Vagina (tissue), 2 donors: ENCODE data around the gene ACSS3. TPM values are rescaled to one million over a fixed set of nuclear protein-coding genes. Genes with fewer than 3 reads are reported as not detected.

Experiments used
- DNase-seq, 2 donors: peaks; one replicate each; pipeline ENCODE4 v3.0.0-alpha.2; 2017; ENCODE audit errors: extremely low spot score in 2 of 2
- H3K27ac ChIP-seq: fragments of 200-600 bp; sonication (generic); one replicate; pipeline ENCODE4 v1.5.1; 2019
- H3K27me3 ChIP-seq: fragments of 200-600 bp; sonication (generic); one replicate; pipeline ENCODE4 v1.5.1; 2019
- H3K36me3 ChIP-seq, 2 donors: fragments of 200-600 bp; sonication (generic); one replicate each; pipeline ENCODE4 v1.5.1; 2017 to 2019
- H3K4me1 ChIP-seq: fragments of 200-600 bp; sonication (generic); one replicate; pipeline ENCODE4 v1.5.1; 2019
- H3K4me3 ChIP-seq, 2 donors: fragments of 200-600 bp; sonication (generic); 1 replicate in 1 of 2; 2 replicates in 1 of 2; pipeline ENCODE4 v1.5.1; 2016 to 2019
- H3K9me3 ChIP-seq: fragments of 200-600 bp; sonication (generic); one replicate; pipeline ENCODE4 v1.5.1; 2019
- CTCF ChIP-seq, 3 experiments: fragments of 450-650 bp in 2 of 3; fragments of 200-600 bp in 1 of 3; sonication (generic) in 1 of 3; IDR thresholded peaks; one replicate each; pipeline ENCODE4 v1.5.1; 2017 to 2019; ENCODE audit warnings: antibody characterized with exemption in 3 of 3, mild to moderate bottlenecking in 2 of 3, moderate library complexity in 2 of 3
- POLR2A ChIP-seq, 2 donors: fragments of 450-650 bp; IDR thresholded peaks; one replicate each; pipeline ENCODE4 v1.6.1; 2017; ENCODE audit warnings: antibody characterized with exemption in 2 of 2, mild to moderate bottlenecking in 2 of 2, moderate library complexity in 2 of 2
- POLR2AphosphoS5 ChIP-seq, 2 donors: sonication (generic); formaldehyde crosslinking; IDR thresholded peaks; one replicate each; pipeline ENCODE4 v1.9.0; 2017; ENCODE audit warnings: antibody characterized with exemption in 2 of 2, mild to moderate bottlenecking in 2 of 2, low read depth in 1 of 2; ENCODE audit not compliant: insufficient read depth in 1 of 2
- intact Hi-C: fragments of 100-400 bp; cut with DNase I; formaldehyde crosslinking; loops from one replicate; pipeline ENCODE4 v1.15.1; 2023
- total RNA-seq: library from RNA; depleted of rRNA; stranded (reverse); fragments of >200 nt; gene quantifications from one replicate; pipeline ENCODE4 v1.2.3, GENCODE V29; 2016

ACSS3 gene
- total RNA-seq, 1 donor from 2014 or later = 29.5 TPM

DNA sequence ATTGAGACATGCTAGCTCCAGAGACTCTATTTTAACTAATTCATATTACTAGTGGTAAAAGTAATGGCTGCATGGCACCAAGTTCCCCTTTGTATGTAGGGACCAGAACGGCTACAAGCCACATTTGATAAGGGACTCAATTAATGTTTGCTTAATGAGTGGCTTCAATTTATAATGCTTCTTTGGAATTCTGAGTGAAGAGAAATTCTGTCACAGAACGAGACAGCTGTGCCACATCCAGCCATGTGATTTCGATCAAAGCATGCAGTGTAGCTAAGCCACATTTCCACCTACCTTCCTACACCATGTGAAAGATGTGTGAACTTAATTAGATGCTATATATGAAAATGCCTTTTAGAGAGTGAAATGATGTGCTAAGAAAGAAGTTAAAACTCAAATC lies 217.4 kb downstream of the ACSS3 start:
- Histone ChIP-seq H3K36me3 (no peaks in the 10 kb centered on the region), H3K4me3 (no peak overlapping the region), H3K27ac (no peak overlapping the region), H3K9me3 (no peaks in the 10 kb centered on the region), H3K4me1 (no peaks in the 10 kb centered on the region), H3K27me3 (no peaks in the 10 kb centered on the region)
- no peak for DNase-seq
- intact Hi-C loops = no loop called here
- TF ChIP-seq CTCF (IDR thresholded peaks at IDR 0.05) = no peak
- no peak for TF ChIP-seq POLR2A (IDR thresholded peaks at IDR 0.05)
- no peak for TF ChIP-seq POLR2AphosphoS5 (IDR thresholded peaks at IDR 0.05; ENCODE audit: insufficient read depth in 1 of 2, low read depth in 1 of 2)

DNA sequence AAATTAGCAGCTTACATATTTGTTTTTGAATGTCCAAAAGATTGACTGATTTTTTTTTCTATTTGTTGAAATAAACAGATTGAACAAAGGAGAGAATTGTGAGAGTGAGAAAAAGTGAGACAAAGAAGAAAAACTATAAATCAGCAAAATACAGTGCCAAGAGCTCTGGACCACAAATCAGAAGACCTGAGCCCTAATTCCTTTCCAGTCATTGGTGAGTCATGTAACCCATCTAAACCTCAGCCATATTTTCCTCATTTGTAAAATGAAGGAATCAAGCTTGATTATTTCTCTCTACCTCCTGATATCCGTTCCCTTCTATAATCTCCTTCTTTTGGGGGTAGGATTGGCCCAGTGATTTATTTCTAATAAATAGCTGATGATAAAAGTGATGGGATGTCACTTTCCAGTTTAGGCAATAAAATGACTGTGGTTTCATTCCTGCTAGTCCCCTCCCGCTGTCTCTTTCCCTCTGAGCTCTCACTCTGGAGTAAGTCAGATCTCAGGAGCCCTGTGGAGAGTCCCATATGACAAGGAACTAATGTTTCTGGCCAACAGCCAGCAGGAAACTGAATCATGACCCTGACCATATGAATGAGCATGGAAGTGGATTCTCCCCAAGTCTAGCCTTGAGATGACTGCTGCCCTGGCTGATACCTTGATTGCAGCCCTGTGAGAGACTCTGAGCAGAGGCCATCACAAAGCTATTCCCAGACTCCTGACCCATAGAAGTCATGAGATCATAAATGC lies 218.9 kb downstream of the ACSS3 start:
- H3K27ac ChIP-seq = no peak overlapping the region
- TF ChIP-seq POLR2A (IDR thresholded peaks at IDR 0.05) (no peak), POLR2AphosphoS5 (IDR thresholded peaks at IDR 0.05; ENCODE audit: insufficient read depth in 1 of 2, low read depth in 1 of 2) (no peak), CTCF (IDR thresholded peaks at IDR 0.05) (no peak)
- intact Hi-C loops = no loop called here
- H3K4me3 ChIP-seq = no peak overlapping the region
- no peaks in the 10 kb centered on the region for H3K36me3 ChIP-seq
- no peaks in the 10 kb centered on the region for H3K27me3 ChIP-seq
- no peaks in the 10 kb centered on the region for H3K9me3 ChIP-seq
- no peak for DNase-seq
- no peaks in the 10 kb centered on the region for H3K4me1 ChIP-seq

GRCh38 chr12:81297601-81298000 lies 219.7 kb downstream of the ACSS3 start:
- H3K27ac ChIP-seq = no peak overlapping the region
- no peaks in the 10 kb centered on the region for H3K4me1 ChIP-seq
- H3K9me3 ChIP-seq = no peaks in the 10 kb centered on the region
- no peak for DNase-seq
- no peak for TF ChIP-seq CTCF (IDR thresholded peaks at IDR 0.05)
- no peak for TF ChIP-seq POLR2AphosphoS5 (IDR thresholded peaks at IDR 0.05; ENCODE audit: insufficient read depth in 1 of 2, low read depth in 1 of 2)
- TF ChIP-seq POLR2A (IDR thresholded peaks at IDR 0.05) = no peak
- intact Hi-C loops = no loop called here
- no peaks in the 10 kb centered on the region for H3K27me3 ChIP-seq
- no peaks in the 10 kb centered on the region for H3K36me3 ChIP-seq
- no peak overlapping the region for H3K4me3 ChIP-seq

DNA sequence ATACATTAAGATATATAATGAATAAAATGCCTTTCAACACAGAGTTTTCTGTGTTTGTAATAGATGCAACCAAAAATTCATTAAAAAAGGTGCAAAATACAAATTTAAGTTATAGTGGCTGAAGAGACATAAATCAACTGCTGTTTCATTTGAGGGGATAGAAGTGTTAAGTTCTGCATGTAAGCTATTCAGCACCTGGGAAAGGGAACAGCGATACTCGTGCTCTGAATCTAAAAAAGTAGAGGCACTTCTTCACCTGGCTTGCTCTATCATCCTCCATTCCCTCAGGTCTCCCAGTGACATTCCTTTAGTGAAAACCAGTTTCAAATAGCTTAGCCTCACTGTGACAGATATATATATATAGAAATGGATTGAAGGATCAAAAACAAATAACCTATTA lies 222.6 kb downstream of the ACSS3 start:
- H3K9me3 ChIP-seq = no peaks in the 10 kb centered on the region
- no peak overlapping the region for H3K4me3 ChIP-seq
- no peaks in the 10 kb centered on the region for H3K27me3 ChIP-seq
- no peak for DNase-seq
- intact Hi-C loops = no loop called here
- TF ChIP-seq POLR2A (IDR thresholded peaks at IDR 0.05) (no peak), CTCF (IDR thresholded peaks at IDR 0.05) (no peak), POLR2AphosphoS5 (IDR thresholded peaks at IDR 0.05; ENCODE audit: insufficient read depth in 1 of 2, low read depth in 1 of 2) (no peak)
- H3K27ac ChIP-seq = no peak overlapping the region
- no peaks in the 10 kb centered on the region for H3K36me3 ChIP-seq
- no peaks in the 10 kb centered on the region for H3K4me1 ChIP-seq

GRCh38 chr12:81303935-81304334 lies 226.1 kb downstream of the ACSS3 start:
- no peak for DNase-seq
- Histone ChIP-seq H3K4me1 (no peaks in the 10 kb centered on the region), H3K27me3 (no peaks in the 10 kb centered on the region), H3K9me3 (no peaks in the 10 kb centered on the region), H3K27ac (no peak overlapping the region), H3K4me3 (no peak overlapping the region), H3K36me3 (no peaks in the 10 kb centered on the region)
- intact Hi-C loops = no loop called here
- TF ChIP-seq POLR2A (IDR thresholded peaks at IDR 0.05) (no peak), POLR2AphosphoS5 (IDR thresholded peaks at IDR 0.05; ENCODE audit: insufficient read depth in 1 of 2, low read depth in 1 of 2) (no peak), CTCF (IDR thresholded peaks at IDR 0.05) (no peak)
